Mesenchymal stem cell (in vitro differentiated cells and primary cell): ENCODE results near the gene DCST1.

Experiments used
- DNase-seq: peaks from one replicate; pipeline ENCODE4 v3.0.0-alpha.2; 2013
- H2AFZ ChIP-seq: one replicate; pipeline ENCODE4 v1.6.1; 2013; ENCODE audit warnings: low read depth, mild to moderate bottlenecking, control low read depth, inconsistent platforms, low read length, moderate library complexity
- H2AK5ac ChIP-seq: 2 replicates; pipeline ENCODE4 v1.6.1; 2013; ENCODE audit warnings: low read length, moderate library complexity, mild to moderate bottlenecking, inconsistent platforms; ENCODE audit not compliant: severe bottlenecking
- H2BK120ac ChIP-seq: one replicate; pipeline ENCODE4 v1.6.1; 2013; ENCODE audit warnings: low read depth, mild to moderate bottlenecking, inconsistent platforms, low read length, moderate library complexity
- H2BK12ac ChIP-seq, 2 experiments: one replicate each; pipeline ENCODE4 v1.6.1; 2013; ENCODE audit warnings: inconsistent platforms in 2 of 2, low read length in 2 of 2, mild to moderate bottlenecking in 2 of 2, moderate library complexity in 2 of 2, control low read depth in 1 of 2
- H2BK15ac ChIP-seq: one replicate; pipeline ENCODE4 v1.6.1; 2013; ENCODE audit warnings: mild to moderate bottlenecking, low read depth, inconsistent platforms; ENCODE audit not compliant: poor library complexity, severe bottlenecking
- H2BK5ac ChIP-seq: 2 replicates; pipeline ENCODE4 v1.6.1; 2013; ENCODE audit warnings: low read depth, mild to moderate bottlenecking, low read length, control low read depth, inconsistent platforms; ENCODE audit not compliant: poor library complexity, severe bottlenecking
- H3K14ac ChIP-seq, 2 experiments: one replicate each; pipeline ENCODE4 v1.6.1; 2013; ENCODE audit warnings: inconsistent platforms in 2 of 2, low read length in 2 of 2, control low read depth in 1 of 2, mild to moderate bottlenecking in 1 of 2, moderate library complexity in 1 of 2
- H3K18ac ChIP-seq, 2 experiments: one replicate each; pipeline ENCODE4 v1.6.1; 2013; ENCODE audit warnings: inconsistent platforms in 2 of 2, low read length in 2 of 2, control low read depth in 1 of 2, low read depth in 1 of 2, mild to moderate bottlenecking in 1 of 2
- H3K23ac ChIP-seq, 2 experiments: one replicate each; pipeline ENCODE4 v1.6.1; 2013; ENCODE audit warnings: inconsistent platforms in 2 of 2, low read length in 2 of 2, mild to moderate bottlenecking in 2 of 2, moderate library complexity in 2 of 2, control low read depth in 1 of 2
- H3K27ac ChIP-seq: 2 replicates; pipeline ENCODE4 v1.5.1; 2013; ENCODE audit warnings: mild to moderate bottlenecking, moderate library complexity, low read length, control low read depth, inconsistent platforms; ENCODE audit not compliant: poor library complexity, severe bottlenecking
- H3K27me3 ChIP-seq, 2 experiments: 2 replicates each; pipeline versions ENCODE4 v1.6.1 to v1.7.0; 2013; ENCODE audit warnings: low read length in 2 of 2, mild to moderate bottlenecking in 2 of 2, moderate library complexity in 2 of 2, control low read depth in 1 of 2, inconsistent platforms in 1 of 2; ENCODE audit not compliant: control insufficient read depth in 1 of 2, insufficient read depth in 1 of 2
- H3K36me3 ChIP-seq, 2 experiments: 2 replicates each; pipeline versions ENCODE4 v1.6.1 to v1.7.0; 2013; ENCODE audit warnings: low read length in 2 of 2, control low read depth in 1 of 2, inconsistent platforms in 1 of 2, low read depth in 1 of 2, mild to moderate bottlenecking in 1 of 2; ENCODE audit not compliant: insufficient read depth in 2 of 2, control insufficient read depth in 1 of 2
- H3K4ac ChIP-seq, 2 experiments: one replicate each; pipeline ENCODE4 v1.6.1; 2013; ENCODE audit warnings: inconsistent platforms in 2 of 2, low read length in 2 of 2, mild to moderate bottlenecking in 2 of 2, moderate library complexity in 2 of 2, control low read depth in 1 of 2, low read depth in 1 of 2
- H3K4me1 ChIP-seq: 2 replicates; pipeline ENCODE4 v1.6.1; 2013; ENCODE audit warnings: low read depth, low read length, control low read depth; ENCODE audit not compliant: control insufficient read depth, insufficient read depth
- H3K4me2 ChIP-seq: 2 replicates; pipeline ENCODE4 v1.6.1; 2013; ENCODE audit warnings: low read length, mild to moderate bottlenecking, inconsistent platforms; ENCODE audit not compliant: poor library complexity, severe bottlenecking
- H3K4me3 ChIP-seq, 2 experiments: 2 replicates each; pipeline versions ENCODE4 v1.5.1 to v1.7.0; 2013; ENCODE audit warnings: low read length in 2 of 2, mild to moderate bottlenecking in 2 of 2, control low read depth in 1 of 2, low read depth in 1 of 2; ENCODE audit not compliant: insufficient read depth in 1 of 2
- H3K79me1 ChIP-seq: replicated peaks from 2 replicates; pipeline ENCODE4 v1.6.1; 2013; ENCODE audit warnings: mild to moderate bottlenecking, control low read depth, low read length, inconsistent platforms; ENCODE audit not compliant: poor library complexity, severe bottlenecking
- H3K9ac ChIP-seq: 2 replicates; pipeline ENCODE4 v1.7.0; 2013; ENCODE audit warnings: mild to moderate bottlenecking, low read length, moderate library complexity
- H3K9me3 ChIP-seq: 2 replicates; pipeline ENCODE4 v1.7.0; 2013; ENCODE audit warnings: mild to moderate bottlenecking, low read length; ENCODE audit not compliant: control insufficient read depth
- H4K8ac ChIP-seq: one replicate; pipeline ENCODE4 v1.6.1; 2013; ENCODE audit warnings: inconsistent platforms, mild to moderate bottlenecking, low read length, moderate library complexity
- H4K91ac ChIP-seq: one replicate; pipeline ENCODE4 v1.6.1; 2013; ENCODE audit warnings: mild to moderate bottlenecking, low read length, inconsistent platforms
- WGBS: methylation state at CpG from one replicate; pipeline ENCODE4 v1.1.7; 2013; ENCODE audit warnings: mixed read lengths; 5-methylcytosine and 5-hydroxymethylcytosine counted together

DCST1 gene

GRCh38 chr1:155043301-155043702, 9.7 kb downstream of the DCST1 start:
- peaks cover 0 to 13% of the 10 kb centered on the region in 2 experiments for H3K27me3 ChIP-seq
- H3K36me3 ChIP-seq: no peaks in the 10 kb centered on the region
- WGBS: 79% methylated on average over 12 of the region's 12 CpGs
- H2AFZ ChIP-seq: no peak overlapping the region
- H3K4ac ChIP-seq: no peak overlapping the region
- H3K9me3 ChIP-seq: no peaks in the 10 kb centered on the region
- no peak overlapping the region for H4K8ac ChIP-seq
- H2BK120ac ChIP-seq: no peak overlapping the region
- H3K4me1 ChIP-seq: peaks cover 15% of the 10 kb centered on the region
- H3K4me2 ChIP-seq: no peak overlapping the region
- H3K18ac ChIP-seq: no peak overlapping the region
- no peak overlapping the region for H3K23ac ChIP-seq
- H4K91ac ChIP-seq: no peak overlapping the region
- no peak for DNase-seq
- H3K79me1 ChIP-seq: no peaks in the 10 kb centered on the region
- no peak overlapping the region for H3K4me3 ChIP-seq
- H2BK5ac ChIP-seq: no peak overlapping the region
- no peak overlapping the region for H2BK12ac ChIP-seq
- no peak overlapping the region for H2BK15ac ChIP-seq
- H2AK5ac ChIP-seq: no peak overlapping the region
- no peak overlapping the region for H3K9ac ChIP-seq
- no peak overlapping the region for H3K27ac ChIP-seq
- H3K14ac ChIP-seq: no peak overlapping the region

GRCh38 chr1:155043793-155044192, 10.2 kb downstream of the DCST1 start:
- Histone ChIP-seq H2AFZ (no peak overlapping the region), H2BK15ac (no peak overlapping the region), H3K9ac (no peak overlapping the region), H4K8ac (no peak overlapping the region), H3K36me3 (no peaks in the 10 kb centered on the region), H2AK5ac (no peak overlapping the region), H3K27ac (no peak overlapping the region), H2BK5ac (no peak overlapping the region), H3K18ac (no peak overlapping the region), H3K9me3 (no peaks in the 10 kb centered on the region), H3K4me2 (no peak overlapping the region), H3K4me1 (peaks cover 15% of the 10 kb centered on the region), H3K79me1 (no peaks in the 10 kb centered on the region), H3K4me3 (no peak overlapping the region), H4K91ac (peak overlapping the region; percentile 19), H3K23ac (no peak overlapping the region), H2BK12ac (no peak overlapping the region), H3K27me3 (peaks cover 0 to 10% of the 10 kb centered on the region in 2 experiments), H2BK120ac (no peak overlapping the region), H3K4ac (no peak overlapping the region), H3K14ac (no peak overlapping the region)
- no peak for DNase-seq
- 82% methylated on average over 3 of the region's 3 CpGs for WGBS

GRCh38 chr1:155044365-155044764, 10.7 kb downstream of the DCST1 start:
- 93% methylated on average over 6 of the region's 6 CpGs for WGBS
- Histone ChIP-seq H3K18ac (peak overlapping the region in 1 of 2 experiments; percentile 34), H3K9me3 (no peaks in the 10 kb centered on the region), H3K9ac (peak overlapping the region; percentile 11), H4K91ac (no peak overlapping the region), H2BK12ac (peak overlapping the region in 1 of 2 experiments; percentile 59), H2AK5ac (no peak overlapping the region), H3K4me1 (peaks cover 15% of the 10 kb centered on the region), H2AFZ (no peak overlapping the region), H3K27me3 (peaks cover 0 to 10% of the 10 kb centered on the region in 2 experiments), H3K27ac (no peak overlapping the region), H3K14ac (no peak overlapping the region), H2BK120ac (no peak overlapping the region), H3K23ac (no peak overlapping the region), H4K8ac (no peak overlapping the region), H3K4me3 (no peak overlapping the region), H2BK5ac (no peak overlapping the region), H2BK15ac (no peak overlapping the region), H3K4ac (no peak overlapping the region), H3K4me2 (no peak overlapping the region), H3K79me1 (no peaks in the 10 kb centered on the region), H3K36me3 (no peaks in the 10 kb centered on the region)
- no peak for DNase-seq

- H2BK120ac ChIP-seq: no peak overlapping the region
- H2BK12ac ChIP-seq: peak overlapping the region in 1 of 2 experiments; percentile 59
- H3K18ac ChIP-seq: peak overlapping the region in 1 of 2 experiments; percentile 34
- H3K27ac ChIP-seq: no peak overlapping the region
- peak overlapping the region; percentile 46 for H2AFZ ChIP-seq
- H2AK5ac ChIP-seq: no peak overlapping the region
- DNase-seq: peak; percentile 86
- 51% methylated on average over 7 of the region's 7 CpGs for WGBS
- H2BK15ac ChIP-seq: no peak overlapping the region
- H3K4me2 ChIP-seq: no peak overlapping the region
- H3K79me1 ChIP-seq: no peaks in the 10 kb centered on the region
- peak overlapping the region; percentile 26 for H3K9ac ChIP-seq
- H3K4me1 ChIP-seq: peaks cover 18% of the 10 kb centered on the region
- no peaks in the 10 kb centered on the region for H3K36me3 ChIP-seq
- peak overlapping the region in 1 of 2 experiments; percentile 24 for H3K4ac ChIP-seq
- peaks cover 0 to 10% of the 10 kb centered on the region in 2 experiments for H3K27me3 ChIP-seq
- H3K4me3 ChIP-seq: no peak overlapping the region
- H3K9me3 ChIP-seq: no peaks in the 10 kb centered on the region
- no peak overlapping the region for H2BK5ac ChIP-seq
- no peak overlapping the region for H4K91ac ChIP-seq
- H3K23ac ChIP-seq: no peak overlapping the region
- peak overlapping the region; percentile 45 for H4K8ac ChIP-seq
- H3K14ac ChIP-seq: peak overlapping the region in 1 of 2 experiments; percentile 73
Observed at GRCh38 chr1:155044812-155045657, 11.4 kb downstream of the DCST1 start.
